Measurements from ENCODE around the gene IFNA13.

IFNA13 gene

GRCh38 chr9:21367957-21368356 lies at the start of gene IFNA13:
IFNA13 (minus strand) TSS chr9:21368057; CDS start chr9:21368010, 47 bp downstream.
- Histone ChIP-seq H3K9me3 (ENCODE audit: control insufficient read depth in 2 of 2, low read length in 2 of 2) (no peaks in the 10 kb centered on the region), H3K27ac (ENCODE audit: low read length) (no peak within 1 kb of the TSS), H3K9ac (ENCODE audit: low read length in 2 of 2) (no peak within 1 kb of the TSS), H3K27me3 (ENCODE audit: control insufficient read depth in 1 of 2, insufficient read depth in 2 of 2, low read length in 2 of 2) (no peaks in the 10 kb centered on the region), H3K4me1 (ENCODE audit: control insufficient read depth, insufficient read depth, low read length) (no peaks in the 10 kb centered on the region), H3K4me3 (ENCODE audit: low read length in 2 of 2) (no peak within 1 kb of the TSS), H3K36me3 (ENCODE audit: control insufficient read depth in 2 of 2, insufficient read depth in 2 of 2, low read length in 2 of 2) (no peaks in the 10 kb centered on the region)

- Histone ChIP-seq H3K9ac (ENCODE audit: low read length in 2 of 2) (no peak overlapping the region), H3K27ac (ENCODE audit: low read length) (no peak overlapping the region), H3K9me3 (ENCODE audit: control insufficient read depth in 2 of 2, low read length in 2 of 2) (no peaks in the 10 kb centered on the region), H3K27me3 (ENCODE audit: control insufficient read depth in 1 of 2, insufficient read depth in 2 of 2, low read length in 2 of 2) (peaks cover 0 to 2% of the 10 kb centered on the region in 2 donors), H3K4me3 (ENCODE audit: low read length in 2 of 2) (no peak overlapping the region), H3K36me3 (ENCODE audit: control insufficient read depth in 2 of 2, insufficient read depth in 2 of 2, low read length in 2 of 2) (no peaks in the 10 kb centered on the region), H3K4me1 (ENCODE audit: control insufficient read depth, insufficient read depth, low read length) (no peaks in the 10 kb centered on the region)
These were observed 47.8 kb upstream of the IFNA13 start for GRCh38 chr9:21415493-21416267.

DNA sequence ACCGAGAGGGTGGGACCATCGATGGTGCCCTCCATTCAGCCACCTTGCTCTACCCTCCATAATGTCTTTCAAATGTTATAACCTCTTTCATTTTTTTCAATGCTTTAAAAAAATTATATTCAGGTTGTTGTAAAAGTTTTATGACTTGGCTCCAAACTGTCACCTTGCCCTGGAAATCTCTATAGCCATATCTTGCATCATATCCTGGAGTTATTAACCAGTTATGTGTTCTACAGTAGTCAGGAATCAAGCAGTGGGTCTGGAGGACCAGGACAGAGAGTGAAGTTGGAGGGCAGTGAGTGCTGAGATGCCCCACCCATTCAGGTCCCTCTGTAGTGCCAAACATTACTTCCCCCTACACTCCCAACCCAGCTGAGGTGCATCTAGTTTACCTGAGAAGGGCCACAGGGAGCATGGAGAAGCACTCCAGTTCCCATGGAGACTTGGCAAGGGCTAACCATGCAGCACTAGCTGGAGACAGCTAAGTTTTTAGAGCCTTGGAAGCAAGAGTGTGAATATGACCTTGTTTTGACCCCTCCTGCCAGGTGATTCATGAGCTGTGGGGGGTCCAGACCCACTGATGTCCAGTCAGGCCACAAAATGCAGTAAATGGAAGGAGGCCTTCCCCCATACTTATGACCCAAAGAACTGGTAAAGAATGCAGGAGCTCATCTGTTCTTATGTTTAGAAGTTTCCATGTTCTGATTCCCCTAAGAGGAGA lies 46.5 kb upstream of the IFNA13 start:
- no peaks in the 10 kb centered on the region for H3K9me3 ChIP-seq (ENCODE audit: control insufficient read depth in 2 of 2, low read length in 2 of 2)
- H3K4me3 ChIP-seq (ENCODE audit: low read length in 2 of 2) = no peak overlapping the region
- peaks cover 0 to 2% of the 10 kb centered on the region in 2 donors for H3K27me3 ChIP-seq (ENCODE audit: control insufficient read depth in 1 of 2, insufficient read depth in 2 of 2, low read length in 2 of 2)
- no peak overlapping the region for H3K9ac ChIP-seq (ENCODE audit: low read length in 2 of 2)
- H3K36me3 ChIP-seq (ENCODE audit: control insufficient read depth in 2 of 2, insufficient read depth in 2 of 2, low read length in 2 of 2) = no peaks in the 10 kb centered on the region
- H3K4me1 ChIP-seq (ENCODE audit: control insufficient read depth, insufficient read depth, low read length) = no peaks in the 10 kb centered on the region
- no peak overlapping the region for H3K27ac ChIP-seq (ENCODE audit: low read length)

DNA sequence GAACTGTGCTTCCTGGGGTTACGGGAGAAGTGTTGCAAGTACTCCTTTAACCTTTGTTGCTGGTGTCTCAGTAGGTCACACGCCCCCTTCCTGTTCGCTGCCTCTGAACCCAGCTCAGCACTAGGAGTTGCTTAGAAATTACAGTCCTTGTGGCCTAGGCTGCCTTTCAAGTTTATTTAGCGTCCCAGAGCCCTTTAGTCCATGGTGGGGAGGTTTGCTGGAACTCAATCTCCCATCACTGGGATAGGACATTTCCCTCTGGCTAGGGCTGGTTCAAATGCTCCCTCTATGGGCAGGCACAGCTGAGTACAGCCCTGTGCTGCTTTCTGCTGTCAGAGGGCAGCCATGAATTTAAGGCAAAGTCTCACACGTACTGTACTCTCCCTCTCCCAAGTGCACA lies 45.8 kb upstream of the IFNA13 start:
- H3K4me3 ChIP-seq (ENCODE audit: low read length in 2 of 2) = no peak overlapping the region
- no peaks in the 10 kb centered on the region for H3K36me3 ChIP-seq (ENCODE audit: control insufficient read depth in 2 of 2, insufficient read depth in 2 of 2, low read length in 2 of 2)
- H3K27me3 ChIP-seq (ENCODE audit: control insufficient read depth in 1 of 2, insufficient read depth in 2 of 2, low read length in 2 of 2) = peaks cover 0 to 2% of the 10 kb centered on the region in 2 donors
- no peak overlapping the region for H3K9ac ChIP-seq (ENCODE audit: low read length in 2 of 2)
- H3K4me1 ChIP-seq (ENCODE audit: control insufficient read depth, insufficient read depth, low read length) = no peaks in the 10 kb centered on the region
- H3K27ac ChIP-seq (ENCODE audit: low read length) = no peak overlapping the region
- no peaks in the 10 kb centered on the region for H3K9me3 ChIP-seq (ENCODE audit: control insufficient read depth in 2 of 2, low read length in 2 of 2)

GRCh38 chr9:21413151-21413550 lies 45.3 kb upstream of the IFNA13 start:
- no peaks in the 10 kb centered on the region for H3K4me1 ChIP-seq (ENCODE audit: control insufficient read depth, insufficient read depth, low read length)

GRCh38 chr9:21412107-21412506 lies 44.2 kb upstream of the IFNA13 start:
- peaks cover 0 to 2% of the 10 kb centered on the region in 2 donors for H3K27me3 ChIP-seq (ENCODE audit: control insufficient read depth in 1 of 2, insufficient read depth in 2 of 2, low read length in 2 of 2)
- no peaks in the 10 kb centered on the region for H3K4me1 ChIP-seq (ENCODE audit: control insufficient read depth, insufficient read depth, low read length)
- no peak overlapping the region for H3K9ac ChIP-seq (ENCODE audit: low read length in 2 of 2)
- no peaks in the 10 kb centered on the region for H3K36me3 ChIP-seq (ENCODE audit: control insufficient read depth in 2 of 2, insufficient read depth in 2 of 2, low read length in 2 of 2)
- H3K9me3 ChIP-seq (ENCODE audit: control insufficient read depth in 2 of 2, low read length in 2 of 2) = no peaks in the 10 kb centered on the region
- H3K27ac ChIP-seq (ENCODE audit: low read length) = no peak overlapping the region
- H3K4me3 ChIP-seq (ENCODE audit: low read length in 2 of 2) = no peak overlapping the region

More at GRCh38 chr9:21413151-21413550, 45.3 kb upstream of the IFNA13 start:
- Histone ChIP-seq H3K27ac (ENCODE audit: low read length) (no peak overlapping the region), H3K36me3 (ENCODE audit: control insufficient read depth in 2 of 2, insufficient read depth in 2 of 2, low read length in 2 of 2) (no peaks in the 10 kb centered on the region), H3K9me3 (ENCODE audit: control insufficient read depth in 2 of 2, low read length in 2 of 2) (no peaks in the 10 kb centered on the region), H3K9ac (ENCODE audit: low read length in 2 of 2) (no peak overlapping the region), H3K27me3 (ENCODE audit: control insufficient read depth in 1 of 2, insufficient read depth in 2 of 2, low read length in 2 of 2) (peaks cover 0 to 2% of the 10 kb centered on the region in 2 donors), H3K4me3 (ENCODE audit: low read length in 2 of 2) (no peak overlapping the region)

DNA sequence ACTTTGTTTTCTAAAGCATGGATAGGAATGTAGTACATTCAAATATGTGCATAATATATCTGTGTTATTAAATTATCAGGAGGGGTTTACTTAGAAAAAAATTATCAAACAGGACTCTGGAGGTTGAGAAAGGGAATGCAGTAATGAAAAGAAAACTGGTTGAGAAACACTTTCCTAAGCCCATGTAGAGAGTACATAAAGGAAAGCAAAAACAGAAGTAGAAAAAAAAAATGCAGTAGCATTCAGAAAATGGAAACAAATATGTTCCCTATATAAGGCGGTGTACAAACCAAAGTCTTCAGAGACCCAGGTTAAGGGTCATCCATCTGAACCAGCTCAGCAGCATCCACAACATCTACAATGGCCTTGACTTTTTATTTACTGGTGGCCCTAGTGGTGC lies 41.0 kb upstream of the IFNA13 start, which contains the start of gene IFNA8:
Gene IFNA8, plus strand, starts transcription at position 301 of the 400 bp plus-strand sequence. Its CDS starts 60 bp downstream, at position 361.
- no peak within 1 kb of the TSS for H3K9ac ChIP-seq (ENCODE audit: low read length in 2 of 2)
- H3K27me3 ChIP-seq (ENCODE audit: control insufficient read depth in 1 of 2, insufficient read depth in 2 of 2, low read length in 2 of 2) = peaks cover 0 to 2% of the 10 kb centered on the region in 2 donors
- H3K4me3 ChIP-seq (ENCODE audit: low read length in 2 of 2) = no peak within 1 kb of the TSS
- H3K9me3 ChIP-seq (ENCODE audit: control insufficient read depth in 2 of 2, low read length in 2 of 2) = no peaks in the 10 kb centered on the region
- no peak within 1 kb of the TSS for H3K27ac ChIP-seq (ENCODE audit: low read length)
- H3K4me1 ChIP-seq (ENCODE audit: control insufficient read depth, insufficient read depth, low read length) = no peaks in the 10 kb centered on the region
- H3K36me3 ChIP-seq (ENCODE audit: control insufficient read depth in 2 of 2, insufficient read depth in 2 of 2, low read length in 2 of 2) = no peaks in the 10 kb centered on the region

DNA sequence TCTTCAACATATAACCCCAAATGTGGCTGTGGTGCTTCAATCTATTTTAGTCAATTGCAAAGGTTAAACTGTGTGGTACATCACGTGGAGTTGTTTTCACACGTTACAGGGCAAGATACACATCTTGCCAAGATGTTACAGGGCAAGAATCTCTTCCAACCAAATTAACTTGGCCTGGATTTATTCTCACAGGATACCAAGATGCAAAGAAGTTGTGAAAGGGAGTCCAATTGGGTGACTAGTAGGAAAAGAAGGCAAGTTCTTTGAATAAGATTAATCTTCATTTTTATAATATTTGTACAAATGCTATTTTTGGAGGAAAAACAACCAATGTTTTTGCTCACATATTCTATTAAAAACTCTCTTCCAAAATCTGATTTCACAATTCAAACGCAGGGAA lies 36.3 kb upstream of the IFNA13 start:
- H3K9me3 ChIP-seq (ENCODE audit: control insufficient read depth in 2 of 2, low read length in 2 of 2) = no peaks in the 10 kb centered on the region
- no peaks in the 10 kb centered on the region for H3K36me3 ChIP-seq (ENCODE audit: control insufficient read depth in 2 of 2, insufficient read depth in 2 of 2, low read length in 2 of 2)
- peaks cover 17 to 20% of the 10 kb centered on the region in 2 donors for H3K27me3 ChIP-seq (ENCODE audit: control insufficient read depth in 1 of 2, insufficient read depth in 2 of 2, low read length in 2 of 2)
- H3K9ac ChIP-seq (ENCODE audit: low read length in 2 of 2) = no peak overlapping the region
- no peak overlapping the region for H3K4me3 ChIP-seq (ENCODE audit: low read length in 2 of 2)
- H3K4me1 ChIP-seq (ENCODE audit: control insufficient read depth, insufficient read depth, low read length) = no peaks in the 10 kb centered on the region
- no peak overlapping the region for H3K27ac ChIP-seq (ENCODE audit: low read length)

DNA sequence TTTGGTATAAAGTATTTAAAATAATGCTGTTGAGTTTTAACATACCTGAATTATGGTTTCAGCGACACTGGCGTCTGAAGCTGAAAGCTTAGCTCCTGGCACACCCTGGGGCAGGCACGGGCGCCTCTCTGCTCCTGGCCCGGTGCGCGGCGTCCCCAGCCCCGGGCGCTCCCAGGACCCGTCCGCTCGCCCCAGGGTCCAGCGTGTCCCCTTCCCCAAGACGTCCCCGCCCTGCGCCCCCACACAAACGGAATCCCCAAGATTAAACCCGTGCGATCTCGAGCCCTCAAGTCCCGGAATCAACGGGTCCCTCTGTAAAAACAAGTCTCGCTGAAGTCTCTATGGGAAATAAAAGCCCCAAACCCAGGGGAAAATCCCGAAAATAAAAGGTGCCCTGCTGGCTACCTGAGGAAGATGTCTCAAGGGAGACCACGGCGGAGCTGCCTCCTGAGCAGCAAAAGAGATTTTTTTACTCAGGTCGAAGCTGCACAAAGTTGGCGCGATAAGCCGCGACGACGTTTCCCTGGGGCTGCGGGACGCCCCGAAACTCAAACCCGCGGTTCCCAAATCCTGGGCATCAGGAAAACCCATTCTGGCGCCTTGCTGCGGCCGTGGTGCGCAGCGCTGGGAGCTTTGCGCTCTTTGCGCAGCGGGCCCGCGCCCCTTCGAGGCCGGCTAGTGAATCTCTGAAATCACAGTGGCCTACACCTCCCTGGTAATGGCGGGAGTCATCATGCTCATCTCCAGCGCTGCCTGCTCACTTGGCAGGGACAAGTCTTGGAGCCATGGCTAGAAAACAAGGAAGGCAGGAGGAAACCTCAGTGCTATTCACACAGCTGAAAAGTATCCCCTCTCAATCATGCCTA lies 34.8 kb upstream of the IFNA13 start:
- Histone ChIP-seq H3K27me3 (ENCODE audit: control insufficient read depth in 1 of 2, insufficient read depth in 2 of 2, low read length in 2 of 2) (peaks cover 17 to 20% of the 10 kb centered on the region in 2 donors), H3K36me3 (ENCODE audit: control insufficient read depth in 2 of 2, insufficient read depth in 2 of 2, low read length in 2 of 2) (no peaks in the 10 kb centered on the region), H3K4me1 (ENCODE audit: control insufficient read depth, insufficient read depth, low read length) (no peaks in the 10 kb centered on the region), H3K4me3 (ENCODE audit: low read length in 2 of 2) (peak overlapping the region; percentile 58 to 59), H3K9ac (ENCODE audit: low read length in 2 of 2) (no peak overlapping the region), H3K27ac (ENCODE audit: low read length) (no peak overlapping the region), H3K9me3 (ENCODE audit: control insufficient read depth in 2 of 2, low read length in 2 of 2) (no peaks in the 10 kb centered on the region)

DNA sequence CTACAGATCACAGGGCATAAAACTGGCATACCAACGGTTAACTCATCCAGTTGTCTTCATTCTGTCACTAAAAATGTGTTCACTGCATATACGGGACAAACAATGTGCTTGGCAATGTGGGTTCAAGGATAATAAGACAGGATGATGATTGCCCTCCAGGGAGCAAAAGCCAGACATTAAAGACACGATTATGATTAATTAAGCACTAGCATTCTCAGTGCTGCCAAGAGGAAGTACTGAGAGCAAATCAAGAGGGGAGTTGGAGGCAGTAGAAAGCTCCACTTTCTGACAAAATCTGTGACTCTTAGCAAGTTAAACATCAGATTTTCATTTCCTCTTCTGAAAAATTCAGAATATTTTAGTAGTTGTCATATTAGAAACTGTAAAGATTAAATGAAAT lies 32.1 kb upstream of the IFNA13 start:
- no peak overlapping the region for H3K9ac ChIP-seq (ENCODE audit: low read length in 2 of 2)
- H3K27ac ChIP-seq (ENCODE audit: low read length) = no peak overlapping the region
- no peaks in the 10 kb centered on the region for H3K9me3 ChIP-seq (ENCODE audit: control insufficient read depth in 2 of 2, low read length in 2 of 2)
- no peak overlapping the region for H3K4me3 ChIP-seq (ENCODE audit: low read length in 2 of 2)
- H3K27me3 ChIP-seq (ENCODE audit: control insufficient read depth in 1 of 2, insufficient read depth in 2 of 2, low read length in 2 of 2) = peaks cover 20 to 32% of the 10 kb centered on the region in 2 donors
- peaks cover 6% of the 10 kb centered on the region for H3K4me1 ChIP-seq (ENCODE audit: control insufficient read depth, insufficient read depth, low read length)
- no peaks in the 10 kb centered on the region for H3K36me3 ChIP-seq (ENCODE audit: control insufficient read depth in 2 of 2, insufficient read depth in 2 of 2, low read length in 2 of 2)
